ENCODE measurements around the gene U2AF1.
"Not testable (repeated sequence)": the region's sequence is repeated elsewhere in the genome, so short reads cannot be mapped to it uniquely, and the experiment has no call there.

The U2AF1 gene

GRCh38 chr21:43076643-43077042, 30.7 kb downstream of the U2AF1 start:
- H3K27ac ChIP-seq (ENCODE audit: low read depth in 2 of 2, low read length in 2 of 2); H3K9ac ChIP-seq (ENCODE audit: low read depth in 1 of 2, low read length in 2 of 2); H3K4me3 ChIP-seq (ENCODE audit: low read length in 2 of 2); H3K4me1 ChIP-seq (ENCODE audit: control insufficient read depth in 2 of 2, insufficient read depth in 2 of 2, low read length in 2 of 2); H3K27me3 ChIP-seq (ENCODE audit: control insufficient read depth in 2 of 2, insufficient read depth in 2 of 2, low read length in 2 of 2); H3K9me3 ChIP-seq (ENCODE audit: control insufficient read depth in 2 of 2, low read length in 2 of 2); H3K36me3 ChIP-seq (ENCODE audit: control insufficient read depth in 2 of 2, insufficient read depth in 2 of 2, low read length in 2 of 2): not testable (repeated sequence)

- H3K27me3 ChIP-seq (ENCODE audit: control insufficient read depth in 2 of 2, insufficient read depth in 2 of 2, low read length in 2 of 2); H3K36me3 ChIP-seq (ENCODE audit: control insufficient read depth in 2 of 2, insufficient read depth in 2 of 2, low read length in 2 of 2); H3K9ac ChIP-seq (ENCODE audit: low read depth in 1 of 2, low read length in 2 of 2); H3K9me3 ChIP-seq (ENCODE audit: control insufficient read depth in 2 of 2, low read length in 2 of 2); H3K27ac ChIP-seq (ENCODE audit: low read depth in 2 of 2, low read length in 2 of 2); H3K4me3 ChIP-seq (ENCODE audit: low read length in 2 of 2); H3K4me1 ChIP-seq (ENCODE audit: control insufficient read depth in 2 of 2, insufficient read depth in 2 of 2, low read length in 2 of 2): not testable (repeated sequence)
Measured at GRCh38 chr21:43076023-43076637, 31.2 kb downstream of the U2AF1 start.

GRCh38 chr21:43075170-43076022, 32.0 kb downstream of the U2AF1 start, which contains the start of gene CBS:
TSS of gene CBS (minus strand) at chr21:43075835. CDS start at chr21:43072193, 3,642 bp downstream.
- not testable (repeated sequence) for H3K4me3 ChIP-seq (ENCODE audit: low read length in 2 of 2); H3K9me3 ChIP-seq (ENCODE audit: control insufficient read depth in 2 of 2, low read length in 2 of 2); H3K27me3 ChIP-seq (ENCODE audit: control insufficient read depth in 2 of 2, insufficient read depth in 2 of 2, low read length in 2 of 2); H3K4me1 ChIP-seq (ENCODE audit: control insufficient read depth in 2 of 2, insufficient read depth in 2 of 2, low read length in 2 of 2); H3K9ac ChIP-seq (ENCODE audit: low read depth in 1 of 2, low read length in 2 of 2); H3K27ac ChIP-seq (ENCODE audit: low read depth in 2 of 2, low read length in 2 of 2); H3K36me3 ChIP-seq (ENCODE audit: control insufficient read depth in 2 of 2, insufficient read depth in 2 of 2, low read length in 2 of 2)

GRCh38 chr21:43074401-43075169, 32.8 kb downstream of the U2AF1 start:
- not testable (repeated sequence) for H3K9me3 ChIP-seq (ENCODE audit: control insufficient read depth in 2 of 2, low read length in 2 of 2); H3K36me3 ChIP-seq (ENCODE audit: control insufficient read depth in 2 of 2, insufficient read depth in 2 of 2, low read length in 2 of 2); H3K27ac ChIP-seq (ENCODE audit: low read depth in 2 of 2, low read length in 2 of 2); H3K4me3 ChIP-seq (ENCODE audit: low read length in 2 of 2); H3K4me1 ChIP-seq (ENCODE audit: control insufficient read depth in 2 of 2, insufficient read depth in 2 of 2, low read length in 2 of 2); H3K27me3 ChIP-seq (ENCODE audit: control insufficient read depth in 2 of 2, insufficient read depth in 2 of 2, low read length in 2 of 2); H3K9ac ChIP-seq (ENCODE audit: low read depth in 1 of 2, low read length in 2 of 2)

- H3K27ac ChIP-seq (ENCODE audit: low read depth in 2 of 2, low read length in 2 of 2); H3K4me3 ChIP-seq (ENCODE audit: low read length in 2 of 2); H3K27me3 ChIP-seq (ENCODE audit: control insufficient read depth in 2 of 2, insufficient read depth in 2 of 2, low read length in 2 of 2); H3K9me3 ChIP-seq (ENCODE audit: control insufficient read depth in 2 of 2, low read length in 2 of 2); H3K4me1 ChIP-seq (ENCODE audit: control insufficient read depth in 2 of 2, insufficient read depth in 2 of 2, low read length in 2 of 2); H3K36me3 ChIP-seq (ENCODE audit: control insufficient read depth in 2 of 2, insufficient read depth in 2 of 2, low read length in 2 of 2); H3K9ac ChIP-seq (ENCODE audit: low read depth in 1 of 2, low read length in 2 of 2): not testable (repeated sequence)
Measured at GRCh38 chr21:43072742-43073141, 34.6 kb downstream of the U2AF1 start.

- H3K9me3 ChIP-seq (ENCODE audit: control insufficient read depth in 2 of 2, low read length in 2 of 2); H3K27ac ChIP-seq (ENCODE audit: low read depth in 2 of 2, low read length in 2 of 2); H3K4me1 ChIP-seq (ENCODE audit: control insufficient read depth in 2 of 2, insufficient read depth in 2 of 2, low read length in 2 of 2); H3K36me3 ChIP-seq (ENCODE audit: control insufficient read depth in 2 of 2, insufficient read depth in 2 of 2, low read length in 2 of 2); H3K9ac ChIP-seq (ENCODE audit: low read depth in 1 of 2, low read length in 2 of 2); H3K4me3 ChIP-seq (ENCODE audit: low read length in 2 of 2); H3K27me3 ChIP-seq (ENCODE audit: control insufficient read depth in 2 of 2, insufficient read depth in 2 of 2, low read length in 2 of 2): not testable (repeated sequence)
Measured at GRCh38 chr21:43069682-43070081, 37.7 kb downstream of the U2AF1 start.

GRCh38 chr21:43068065-43068464, 39.3 kb downstream of the U2AF1 start:
- H3K27me3 ChIP-seq (ENCODE audit: control insufficient read depth in 2 of 2, insufficient read depth in 2 of 2, low read length in 2 of 2); H3K36me3 ChIP-seq (ENCODE audit: control insufficient read depth in 2 of 2, insufficient read depth in 2 of 2, low read length in 2 of 2); H3K4me1 ChIP-seq (ENCODE audit: control insufficient read depth in 2 of 2, insufficient read depth in 2 of 2, low read length in 2 of 2); H3K9ac ChIP-seq (ENCODE audit: low read depth in 1 of 2, low read length in 2 of 2); H3K9me3 ChIP-seq (ENCODE audit: control insufficient read depth in 2 of 2, low read length in 2 of 2); H3K27ac ChIP-seq (ENCODE audit: low read depth in 2 of 2, low read length in 2 of 2); H3K4me3 ChIP-seq (ENCODE audit: low read length in 2 of 2): not testable (repeated sequence)

- H3K9me3 ChIP-seq (ENCODE audit: control insufficient read depth in 2 of 2, low read length in 2 of 2); H3K4me3 ChIP-seq (ENCODE audit: low read length in 2 of 2); H3K4me1 ChIP-seq (ENCODE audit: control insufficient read depth in 2 of 2, insufficient read depth in 2 of 2, low read length in 2 of 2); H3K9ac ChIP-seq (ENCODE audit: low read depth in 1 of 2, low read length in 2 of 2); H3K27ac ChIP-seq (ENCODE audit: low read depth in 2 of 2, low read length in 2 of 2); H3K27me3 ChIP-seq (ENCODE audit: control insufficient read depth in 2 of 2, insufficient read depth in 2 of 2, low read length in 2 of 2); H3K36me3 ChIP-seq (ENCODE audit: control insufficient read depth in 2 of 2, insufficient read depth in 2 of 2, low read length in 2 of 2): not testable (repeated sequence)
Measured at GRCh38 chr21:43066690-43067089, 40.7 kb downstream of the U2AF1 start.

- H3K9ac ChIP-seq (ENCODE audit: low read depth in 1 of 2, low read length in 2 of 2); H3K36me3 ChIP-seq (ENCODE audit: control insufficient read depth in 2 of 2, insufficient read depth in 2 of 2, low read length in 2 of 2); H3K27me3 ChIP-seq (ENCODE audit: control insufficient read depth in 2 of 2, insufficient read depth in 2 of 2, low read length in 2 of 2); H3K9me3 ChIP-seq (ENCODE audit: control insufficient read depth in 2 of 2, low read length in 2 of 2); H3K4me1 ChIP-seq (ENCODE audit: control insufficient read depth in 2 of 2, insufficient read depth in 2 of 2, low read length in 2 of 2); H3K27ac ChIP-seq (ENCODE audit: low read depth in 2 of 2, low read length in 2 of 2); H3K4me3 ChIP-seq (ENCODE audit: low read length in 2 of 2): not testable (repeated sequence)
Measured at GRCh38 chr21:43065991-43066390, 41.4 kb downstream of the U2AF1 start.

GRCh38 chr21:43064265-43064917, 43.0 kb downstream of the U2AF1 start:
- not testable (repeated sequence) for H3K9ac ChIP-seq (ENCODE audit: low read depth in 1 of 2, low read length in 2 of 2); H3K27me3 ChIP-seq (ENCODE audit: control insufficient read depth in 2 of 2, insufficient read depth in 2 of 2, low read length in 2 of 2); H3K27ac ChIP-seq (ENCODE audit: low read depth in 2 of 2, low read length in 2 of 2); H3K36me3 ChIP-seq (ENCODE audit: control insufficient read depth in 2 of 2, insufficient read depth in 2 of 2, low read length in 2 of 2); H3K4me1 ChIP-seq (ENCODE audit: control insufficient read depth in 2 of 2, insufficient read depth in 2 of 2, low read length in 2 of 2); H3K4me3 ChIP-seq (ENCODE audit: low read length in 2 of 2); H3K9me3 ChIP-seq (ENCODE audit: control insufficient read depth in 2 of 2, low read length in 2 of 2)

All from mucosa of rectum (tissue), 2 donors.